NCI-H2107 (cell line): ENCODE data around the gene SLC27A4.
A peak's percentile ranks its signal among the peaks of the same experiment; 100 is the strongest.
"Not testable (repeated sequence)": the region's sequence is repeated elsewhere in the genome, so short reads cannot be mapped to it uniquely, and the experiment has no call there.

Experiments used
- DNase-seq: peaks from one replicate; lab custom pipeline; 2025; lab: John Stamatoyannopoulos, UW

Gene SLC27A4

GRCh38 chr9:128324401-128324800 lies 15.9 kb upstream of the SLC27A4 start:
- DNase-seq = no peak

DNA sequence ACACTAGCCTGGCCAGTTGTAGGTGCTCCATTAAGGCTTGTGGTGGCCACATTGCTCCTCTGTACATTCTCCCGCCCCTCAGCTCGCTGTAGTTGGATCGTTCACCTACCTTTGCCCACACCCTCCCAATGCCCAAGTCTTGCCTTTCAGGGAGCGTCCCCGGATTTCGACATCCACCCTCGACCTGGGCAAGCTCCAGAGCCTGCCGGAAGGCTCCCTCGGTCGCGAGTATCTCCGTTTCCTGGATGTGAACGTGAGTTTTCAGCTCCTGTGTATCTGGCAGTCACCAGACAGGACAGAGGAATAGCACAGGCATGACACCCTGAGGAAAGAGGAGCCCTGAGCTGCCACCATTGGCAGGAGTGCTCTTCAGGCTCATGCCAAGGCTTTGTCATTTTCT lies 14.7 kb upstream of the SLC27A4 start:
- no peak for DNase-seq

DNA sequence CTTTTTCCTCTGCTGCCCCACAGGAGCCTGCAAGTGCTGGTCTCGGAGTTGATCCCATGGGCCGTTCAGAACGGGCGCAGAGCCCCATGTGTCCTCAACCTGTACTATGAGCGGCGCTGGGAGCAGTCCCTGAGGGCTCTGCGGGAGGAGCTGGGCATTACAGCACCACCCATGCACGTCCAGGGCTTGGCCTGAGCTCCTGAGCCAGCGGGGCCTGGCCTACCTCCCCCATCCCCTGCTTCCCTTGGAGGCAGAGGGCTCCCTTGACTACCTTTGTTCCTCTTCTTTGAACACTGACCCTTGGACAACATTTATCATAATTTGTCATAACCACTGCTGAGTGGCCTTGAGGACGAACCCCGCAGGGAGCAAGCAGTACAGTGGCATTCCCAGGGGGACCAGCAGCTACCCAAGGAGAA lies 6.9 kb upstream of the SLC27A4 start:
- no peak for DNase-seq

DNA sequence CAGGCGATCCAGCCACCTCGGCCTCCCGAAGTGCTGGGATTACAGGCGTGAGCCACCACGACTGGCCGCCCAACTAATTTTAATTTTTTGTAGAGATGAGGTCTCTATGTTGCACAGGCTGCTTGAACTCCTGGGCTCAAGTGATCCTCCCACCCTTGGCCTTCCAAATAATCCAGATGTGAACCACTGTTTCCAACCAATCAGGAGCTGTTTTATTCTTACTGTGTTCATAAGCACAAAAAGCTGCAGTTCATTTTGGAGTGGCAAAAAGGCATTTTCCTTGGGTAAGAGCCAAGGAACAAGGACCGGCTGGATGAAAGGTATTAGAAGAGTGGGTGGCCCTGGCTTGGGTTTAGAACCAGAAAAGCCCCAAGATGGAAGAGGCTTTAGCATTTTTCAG lies 5.2 kb upstream of the SLC27A4 start:
- no peak for DNase-seq

DNA sequence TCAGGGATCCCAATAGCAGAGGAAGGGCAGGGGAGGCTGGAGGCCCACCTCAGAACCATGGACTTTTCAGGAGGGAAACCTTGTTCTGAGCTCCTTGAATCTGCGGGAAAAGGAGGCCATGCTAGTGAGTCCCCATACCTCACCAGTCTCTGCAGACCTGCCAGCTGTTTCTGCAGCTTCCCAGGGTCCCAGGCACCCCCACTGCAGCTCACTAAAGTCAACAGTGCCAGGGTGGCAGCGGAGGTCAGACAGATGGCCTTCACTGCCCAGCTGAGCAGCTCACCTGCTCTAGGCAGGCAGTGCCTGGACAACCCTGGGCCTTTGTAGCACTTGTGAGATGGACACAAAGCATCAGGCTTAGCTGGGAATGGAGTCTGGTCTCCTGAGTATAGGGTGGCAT lies 4.4 kb upstream of the SLC27A4 start:
- DNase-seq = no peak

DNA sequence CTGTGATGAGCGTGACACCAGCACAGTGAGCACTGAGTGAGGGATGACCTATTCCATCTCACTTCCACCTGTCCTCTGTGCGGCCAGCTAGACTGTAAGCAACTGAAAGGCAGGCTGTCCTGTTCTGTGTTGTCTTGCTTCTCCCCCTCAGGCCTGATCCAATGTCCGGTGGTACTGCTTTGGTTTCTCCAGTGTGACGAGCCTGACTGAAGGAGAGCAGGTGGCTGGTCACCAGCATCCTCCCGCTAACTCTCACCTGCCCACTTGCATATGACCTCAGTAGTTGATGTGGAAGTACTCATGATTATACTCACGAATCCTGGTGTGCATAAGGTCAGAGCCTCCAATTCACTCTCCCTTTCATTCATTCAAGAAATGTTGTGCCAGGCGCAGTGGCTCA lies 2.4 kb upstream of the SLC27A4 start:
- no peak for DNase-seq

DNA sequence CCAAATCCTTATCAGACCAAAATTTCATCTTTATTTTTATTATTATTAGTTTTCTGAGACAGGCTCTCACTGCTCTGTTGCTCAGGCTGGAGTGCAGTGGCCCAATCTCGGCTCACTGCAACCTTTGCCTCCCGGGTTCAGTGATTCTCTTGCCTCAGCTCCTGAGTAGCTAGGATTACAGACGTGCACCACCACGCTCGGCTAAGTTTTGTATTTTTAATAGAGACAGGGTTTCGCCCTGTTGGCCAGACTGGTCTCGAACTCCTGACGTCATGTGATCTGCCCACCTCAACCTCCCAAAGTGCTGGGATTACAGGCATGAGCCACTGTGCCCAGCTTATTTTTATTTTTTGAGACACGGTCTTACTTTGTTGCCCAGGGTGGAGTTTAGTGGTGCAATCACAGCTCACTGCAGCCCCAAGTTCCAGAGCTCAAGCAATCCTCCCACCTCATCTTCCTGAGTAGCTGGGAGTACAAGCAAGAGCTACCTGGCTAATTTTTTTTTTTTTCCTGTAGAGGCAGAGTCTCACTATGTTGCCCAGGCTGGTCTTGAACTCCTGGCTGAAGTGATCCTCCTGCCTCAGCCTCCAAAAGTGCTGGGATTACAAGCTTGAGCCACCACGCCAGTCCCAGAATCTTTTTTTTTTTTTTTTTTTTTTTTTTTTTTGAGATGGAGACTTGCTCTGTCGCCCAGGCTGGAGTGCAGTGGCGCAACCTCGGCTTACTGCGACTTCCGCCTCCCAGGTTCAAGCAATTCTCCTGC lies 1.3 kb upstream of the SLC27A4 start:
- not testable (repeated sequence) for DNase-seq

GRCh38 chr9:128340691-128341434 lies 536 bp downstream of the SLC27A4 start:
- no peak for DNase-seq

DNA sequence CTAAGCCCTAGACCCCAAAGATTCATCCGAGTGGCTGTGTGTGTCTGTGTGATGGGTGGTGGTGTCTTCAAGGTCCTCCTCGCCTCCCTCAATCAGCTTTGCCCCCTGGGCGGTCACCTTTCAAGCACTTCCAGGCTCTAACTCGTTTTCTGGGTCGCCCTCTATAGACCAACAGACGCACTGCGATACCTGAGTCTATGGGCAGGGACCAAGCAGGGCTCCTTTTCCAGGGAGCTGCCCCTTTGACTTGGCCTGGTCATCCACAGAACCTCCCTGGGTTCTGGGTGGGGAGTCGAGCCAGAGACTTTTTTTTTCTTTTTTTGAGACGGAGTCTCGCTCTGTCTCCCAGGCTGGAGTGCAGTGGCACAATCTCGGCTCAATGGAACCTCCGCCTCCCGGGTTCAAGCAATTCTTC lies 1.1 kb downstream of the SLC27A4 start:
- peak; percentile 35 for DNase-seq

DNA sequence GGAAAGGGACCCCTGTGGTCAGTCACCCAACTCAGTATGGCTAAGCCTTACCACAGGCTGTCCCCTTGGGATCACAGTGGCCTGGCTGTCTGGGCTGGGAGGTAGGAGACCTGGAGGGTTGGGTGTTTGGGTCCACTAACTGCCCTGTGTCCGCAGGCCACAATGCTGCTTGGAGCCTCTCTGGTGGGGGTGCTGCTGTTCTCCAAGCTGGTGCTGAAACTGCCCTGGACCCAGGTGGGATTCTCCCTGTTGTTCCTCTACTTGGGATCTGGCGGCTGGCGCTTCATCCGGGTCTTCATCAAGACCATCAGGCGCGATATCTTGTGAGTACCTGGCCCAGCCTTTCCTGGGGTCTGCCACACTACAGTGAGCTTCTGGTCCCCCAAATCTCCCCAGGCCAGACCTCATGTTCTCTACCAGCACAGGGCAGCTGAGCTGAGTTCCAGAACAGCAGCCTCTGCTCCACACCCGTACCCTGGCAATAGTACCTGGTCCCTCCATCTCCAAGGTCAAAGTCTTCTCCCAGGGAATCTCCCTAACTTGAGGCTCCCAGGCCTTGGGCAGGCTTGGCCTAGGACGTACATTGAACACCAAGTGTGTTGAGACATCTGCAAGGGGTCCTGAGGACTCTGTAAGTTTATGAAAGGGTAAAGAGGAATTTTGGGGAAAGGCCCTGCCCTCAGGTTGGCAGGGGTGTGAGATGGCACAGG lies 2.8 kb downstream of the SLC27A4 start:
- no peak for DNase-seq

GRCh38 chr9:128343855-128344254 lies 3.5 kb downstream of the SLC27A4 start:
- DNase-seq = no peak

DNA sequence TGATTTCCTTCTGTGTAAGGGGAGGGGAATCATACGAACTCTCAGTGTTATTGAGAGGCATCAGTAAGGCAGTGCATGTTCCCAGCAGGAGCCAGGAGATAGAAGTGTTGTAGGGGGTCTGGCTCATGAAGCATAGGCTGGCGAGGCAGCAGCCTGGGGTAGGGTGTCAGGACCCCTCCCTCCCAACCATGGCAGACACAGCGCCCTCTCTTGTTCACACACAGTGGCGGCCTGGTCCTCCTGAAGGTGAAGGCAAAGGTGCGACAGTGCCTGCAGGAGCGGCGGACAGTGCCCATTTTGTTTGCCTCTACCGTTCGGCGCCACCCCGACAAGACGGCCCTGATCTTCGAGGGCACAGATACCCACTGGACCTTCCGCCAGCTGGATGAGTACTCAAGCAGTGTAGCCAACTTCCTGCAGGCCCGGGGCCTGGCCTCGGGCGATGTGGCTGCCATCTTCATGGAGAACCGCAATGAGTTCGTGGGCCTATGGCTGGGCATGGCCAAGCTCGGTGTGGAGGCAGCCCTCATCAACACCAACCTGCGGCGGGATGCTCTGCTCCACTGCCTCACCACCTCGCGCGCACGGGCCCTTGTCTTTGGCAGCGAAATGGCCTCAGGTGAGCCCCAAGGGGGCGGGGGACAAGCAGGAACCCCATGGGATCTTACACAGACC lies 4.7 kb downstream of the SLC27A4 start:
- DNase-seq = no peak

- DNase-seq = no peak
Measured at GRCh38 chr9:128349125-128349524, 8.8 kb downstream of the SLC27A4 start.

DNA sequence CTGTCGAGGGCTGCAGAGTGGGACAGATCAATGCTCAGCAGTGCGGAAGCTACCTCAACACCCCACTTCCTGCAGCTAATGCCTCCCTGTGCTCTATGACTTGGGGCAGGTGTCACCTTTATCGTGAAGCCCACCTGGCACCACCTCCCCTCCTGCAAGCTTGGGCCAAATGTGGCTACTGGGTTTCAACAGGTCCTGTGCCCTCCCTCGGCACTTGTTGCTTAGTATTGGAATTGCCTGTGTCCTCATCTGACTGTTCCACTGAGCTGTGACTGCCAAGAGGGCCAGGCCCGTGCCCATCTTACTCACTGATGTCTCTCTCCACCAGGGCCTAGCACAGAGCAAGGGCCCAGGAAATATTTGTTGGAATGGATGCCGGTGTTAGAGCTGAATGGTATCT lies 9.4 kb downstream of the SLC27A4 start:
- no peak for DNase-seq

- DNase-seq = no peak
Measured at GRCh38 chr9:128355451-128355850, 15.1 kb downstream of the SLC27A4 start.

DNA sequence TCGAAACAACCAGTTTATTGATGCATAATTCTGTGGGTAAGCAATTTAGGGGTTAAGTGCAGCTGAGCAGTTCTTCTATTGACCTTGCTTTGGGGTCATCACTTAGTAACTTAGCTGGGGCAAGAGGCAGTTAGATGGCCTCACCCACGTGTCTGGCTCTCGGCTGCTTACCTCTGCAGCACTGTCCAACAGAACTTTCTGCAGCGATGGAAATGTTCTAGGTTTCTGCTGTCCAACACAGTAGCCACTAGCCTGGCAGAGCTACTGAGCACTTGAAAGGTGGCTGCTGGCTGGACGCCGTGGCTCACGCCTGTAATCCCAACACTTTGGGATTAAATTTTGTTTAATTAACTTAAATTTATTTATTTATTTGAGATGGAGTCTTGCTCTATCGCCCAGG lies 17.8 kb downstream of the SLC27A4 start:
- no peak for DNase-seq

DNA sequence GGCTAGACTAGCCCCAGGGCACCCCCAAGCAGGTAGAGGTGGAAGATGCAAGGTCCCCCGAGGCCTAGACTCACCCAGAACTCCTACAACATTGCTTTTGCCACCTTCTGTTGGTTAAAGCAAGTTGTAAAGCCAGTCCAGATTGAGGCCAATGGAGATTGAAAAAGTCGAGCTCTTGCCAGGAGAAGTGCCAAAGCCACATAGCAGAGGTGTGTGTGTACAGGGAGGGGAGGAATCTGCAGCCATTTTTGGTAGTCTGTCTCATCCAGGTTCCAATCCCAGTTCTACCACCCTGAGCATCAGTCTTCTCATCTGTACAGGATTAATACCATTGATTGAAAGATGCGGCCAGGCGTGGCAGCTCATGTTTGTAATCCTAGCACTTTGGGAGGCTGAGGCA lies 18.5 kb downstream of the SLC27A4 start:
- DNase-seq = no peak

- DNase-seq = no peak
Measured at GRCh38 chr9:128360826-128361225, 20.5 kb downstream of the SLC27A4 start.

DNA sequence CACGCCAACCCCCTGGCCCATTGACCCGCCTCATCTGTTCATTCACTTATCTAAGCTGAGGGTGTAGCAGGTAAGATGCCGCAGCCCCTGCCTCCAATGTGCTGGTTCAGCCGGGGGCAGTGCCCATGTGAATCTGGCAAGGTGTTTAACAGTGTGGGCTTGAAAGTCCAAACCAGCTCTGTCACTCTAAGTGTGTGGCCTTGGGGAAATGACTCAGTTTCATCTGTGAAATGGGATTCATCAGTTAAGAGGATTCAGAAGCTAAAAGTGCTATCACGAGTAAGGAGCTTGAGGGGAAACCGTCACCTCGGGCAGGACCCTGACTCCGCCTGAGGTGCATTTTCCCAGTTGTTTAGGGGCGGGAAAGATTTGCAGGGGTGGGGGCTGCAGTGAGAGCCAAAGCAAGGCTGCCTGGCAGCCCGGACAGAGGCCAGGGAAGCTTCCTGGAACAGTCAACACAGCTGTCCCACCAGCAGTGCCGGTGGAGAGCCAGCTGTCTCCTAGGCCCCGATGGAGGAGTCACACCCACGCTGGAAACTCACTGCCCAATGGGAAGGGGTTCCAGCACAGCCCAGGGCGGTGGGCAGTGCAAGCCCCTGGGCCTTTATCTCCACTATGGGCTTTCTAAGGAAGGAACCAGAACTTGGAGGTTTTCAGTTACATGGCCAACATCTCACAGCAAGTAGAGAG lies 21.1 kb downstream of the SLC27A4 start:
- no peak for DNase-seq

DNA sequence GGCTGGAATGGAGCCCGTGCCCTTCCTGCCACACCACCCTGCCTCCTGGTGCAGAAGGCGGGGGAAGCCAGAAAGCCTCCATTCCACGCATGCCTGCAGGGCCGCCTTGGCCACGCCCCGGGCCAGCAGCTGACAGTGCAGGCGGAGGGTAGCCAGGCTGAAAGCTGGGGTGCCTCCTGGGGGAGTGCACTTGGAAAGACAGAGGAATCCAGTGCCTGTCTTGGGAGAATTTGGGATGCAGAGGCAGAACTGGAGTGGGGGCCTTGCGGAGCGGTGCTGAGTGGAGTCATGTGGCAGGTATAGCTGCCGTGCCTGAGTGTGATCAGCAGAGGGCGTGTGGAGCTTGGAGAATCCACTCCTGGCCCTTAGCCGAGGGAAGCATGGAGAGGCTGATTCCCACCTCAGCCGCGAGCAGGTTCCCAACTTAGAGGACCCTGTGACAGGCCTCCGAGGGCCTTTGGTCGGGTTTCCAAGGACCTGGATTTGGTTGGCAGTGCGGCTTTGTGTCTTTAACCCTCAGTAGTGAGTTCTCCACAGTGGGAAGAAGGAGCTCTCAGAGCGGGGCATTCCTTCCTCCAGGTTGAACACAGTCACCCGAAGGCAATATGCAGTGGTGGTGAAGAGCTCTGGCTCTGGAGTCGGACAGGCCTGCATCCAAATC lies 21.8 kb downstream of the SLC27A4 start:
- peak; percentile 70 for DNase-seq

DNA sequence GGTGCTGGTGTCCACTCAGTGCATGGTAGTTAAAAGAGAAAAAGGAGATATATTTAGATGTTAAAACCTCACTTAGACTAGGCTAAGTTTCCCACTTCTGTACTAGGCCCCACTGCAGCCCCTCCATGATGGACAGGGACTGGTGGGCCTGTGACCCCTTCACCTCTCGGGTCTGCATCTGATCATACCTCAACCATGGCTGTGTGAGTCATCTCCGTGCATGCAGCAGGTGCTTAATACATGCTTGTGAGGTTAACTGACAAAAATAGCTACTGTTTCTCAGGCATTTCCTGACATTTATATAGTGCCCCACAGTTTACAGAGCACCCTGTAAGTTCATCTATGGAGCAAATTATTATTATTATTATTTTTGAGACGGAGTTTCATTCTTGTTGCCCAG lies 22.4 kb downstream of the SLC27A4 start:
- no peak for DNase-seq
